ENCODE results near the gene CGRRF1. TPM values are rescaled to one million over a fixed set of nuclear protein-coding genes. Genes with fewer than 3 reads are reported as not detected.

CGRRF1 gene
- polyA plus RNA-seq, 1 donor from 2014 or later = 24.0 TPM

- peaks cover 2% of the 10 kb centered on the region for H3K27me3 Mint-ChIP-seq
- H3K36me3 Mint-ChIP-seq = peaks cover 9% of the 10 kb centered on the region
- peaks cover 13 to 31% (median 26%) of the 10 kb centered on the region in 3 donors for H3K4me1 Mint-ChIP-seq
- H3K9me3 Mint-ChIP-seq = peaks cover 2 to 6% (median 2%) of the 10 kb centered on the region in 3 donors
- H3K4me3 Mint-ChIP-seq = peak overlapping the region; percentile 99 to 100 (median 100)
- peak overlapping the region; percentile 90 to 100 (median 99) for H3K27ac Mint-ChIP-seq
These were observed 58.2 kb downstream of the CGRRF1 start for GRCh38 chr14:54567639-54568561.

GRCh38 chr14:54568821-54569595 is 59.3 kb downstream of the CGRRF1 start:
- Mint-ChIP-seq H3K27me3 (peaks cover 2% of the 10 kb centered on the region), H3K27ac (peak overlapping the region in 1 of 3 donors; percentile 90), H3K4me3 (peak overlapping the region; percentile 93 to 100 (median 100)), H3K4me1 (peaks cover 15 to 30% (median 25%) of the 10 kb centered on the region in 3 donors), H3K9me3 (peaks cover 2 to 6% (median 2%) of the 10 kb centered on the region in 3 donors), H3K36me3 (peaks cover 11% of the 10 kb centered on the region)

- Mint-ChIP-seq H3K4me1 (peaks cover 11 to 20% (median 19%) of the 10 kb centered on the region in 3 donors), H3K27me3 (peaks cover 2% of the 10 kb centered on the region), H3K4me3 (peak overlapping the region in 3 of 4 donors; percentile 60 to 100 (median 61)), H3K27ac (peak overlapping the region in 1 of 3 donors; percentile 56), H3K36me3 (peaks cover 11% of the 10 kb centered on the region), H3K9me3 (peaks cover 2 to 6% (median 2%) of the 10 kb centered on the region in 3 donors)
These were observed 60.3 kb downstream of the CGRRF1 start for GRCh38 chr14:54570047-54570446.

GRCh38 chr14:54570631-54571415 is 61.1 kb downstream of the CGRRF1 start:
- Mint-ChIP-seq H3K27me3 (peaks cover 2% of the 10 kb centered on the region), H3K27ac (peak overlapping the region in 1 of 3 donors; percentile 56), H3K36me3 (peaks cover 11% of the 10 kb centered on the region), H3K9me3 (peaks cover 2 to 6% (median 2%) of the 10 kb centered on the region in 3 donors), H3K4me3 (peak overlapping the region in 1 of 4 donors; percentile 100), H3K4me1 (peaks cover 11 to 20% (median 19%) of the 10 kb centered on the region in 3 donors)

GRCh38 chr14:54572316-54572715 is 62.6 kb downstream of the CGRRF1 start:
- Mint-ChIP-seq H3K36me3 (peaks cover 12% of the 10 kb centered on the region), H3K9me3 (peaks cover 2 to 6% (median 2%) of the 10 kb centered on the region in 3 donors), H3K4me3 (no peak overlapping the region), H3K4me1 (peaks cover 11 to 26% (median 25%) of the 10 kb centered on the region in 3 donors), H3K27me3 (peaks cover 2% of the 10 kb centered on the region), H3K27ac (no peak overlapping the region)

GRCh38 chr14:54574528-54574927 is 64.8 kb downstream of the CGRRF1 start:
- peaks cover 2 to 6% (median 2%) of the 10 kb centered on the region in 3 donors for H3K9me3 Mint-ChIP-seq
- peaks cover 6 to 17% (median 16%) of the 10 kb centered on the region in 3 donors for H3K4me1 Mint-ChIP-seq
- peaks cover 10% of the 10 kb centered on the region for H3K36me3 Mint-ChIP-seq
- no peak overlapping the region for H3K4me3 Mint-ChIP-seq
- H3K27ac Mint-ChIP-seq = peak overlapping the region in 1 of 3 donors; percentile 61
- H3K27me3 Mint-ChIP-seq = peaks cover 2% of the 10 kb centered on the region

GRCh38 chr14:54577494-54577893 is 67.8 kb downstream of the CGRRF1 start:
- H3K4me3 Mint-ChIP-seq = no peak overlapping the region

GRCh38 chr14:54577977-54578376 is 68.3 kb downstream of the CGRRF1 start:
- H3K4me1 Mint-ChIP-seq = peaks cover 4 to 16% (median 12%) of the 10 kb centered on the region in 3 donors
- peaks cover 3% of the 10 kb centered on the region for H3K36me3 Mint-ChIP-seq
- H3K4me3 Mint-ChIP-seq = no peak overlapping the region
- H3K9me3 Mint-ChIP-seq = no peaks in the 10 kb centered on the region
- H3K27me3 Mint-ChIP-seq = no peaks in the 10 kb centered on the region
- no peak overlapping the region for H3K27ac Mint-ChIP-seq

More at GRCh38 chr14:54577494-54577893, 67.8 kb downstream of the CGRRF1 start:
- Mint-ChIP-seq H3K4me1 (peaks cover 4 to 16% (median 12%) of the 10 kb centered on the region in 3 donors), H3K36me3 (peaks cover 3% of the 10 kb centered on the region), H3K9me3 (no peaks in the 10 kb centered on the region), H3K27me3 (no peaks in the 10 kb centered on the region), H3K27ac (no peak overlapping the region)

GRCh38 chr14:54579621-54580020 is 69.9 kb downstream of the CGRRF1 start:
- no peaks in the 10 kb centered on the region for H3K27me3 Mint-ChIP-seq
- peaks cover 1% of the 10 kb centered on the region for H3K36me3 Mint-ChIP-seq
- H3K4me1 Mint-ChIP-seq = peaks cover 2 to 17% (median 16%) of the 10 kb centered on the region in 3 donors
- no peak overlapping the region for H3K4me3 Mint-ChIP-seq
- no peak overlapping the region for H3K27ac Mint-ChIP-seq
- H3K9me3 Mint-ChIP-seq = no peaks in the 10 kb centered on the region

- H3K36me3 Mint-ChIP-seq = peaks cover 1% of the 10 kb centered on the region
- H3K4me1 Mint-ChIP-seq = peaks cover 2 to 16% (median 16%) of the 10 kb centered on the region in 3 donors
- H3K27ac Mint-ChIP-seq = peak overlapping the region in 1 of 3 donors; percentile 6
- no peaks in the 10 kb centered on the region for H3K27me3 Mint-ChIP-seq
- H3K4me3 Mint-ChIP-seq = no peak overlapping the region
- no peaks in the 10 kb centered on the region for H3K9me3 Mint-ChIP-seq
These were observed 71.2 kb downstream of the CGRRF1 start for GRCh38 chr14:54580933-54581332.

- Mint-ChIP-seq H3K4me1 (peaks cover 2 to 18% (median 11%) of the 10 kb centered on the region in 3 donors), H3K27me3 (no peaks in the 10 kb centered on the region), H3K36me3 (peaks cover 3% of the 10 kb centered on the region), H3K9me3 (no peaks in the 10 kb centered on the region), H3K4me3 (no peak overlapping the region), H3K27ac (no peak overlapping the region)
These were observed 72.6 kb downstream of the CGRRF1 start for GRCh38 chr14:54582334-54582733.

GRCh38 chr14:54584097-54584496 is 74.4 kb downstream of the CGRRF1 start:
- Mint-ChIP-seq H3K4me3 (no peak overlapping the region), H3K9me3 (no peaks in the 10 kb centered on the region), H3K27me3 (no peaks in the 10 kb centered on the region), H3K27ac (no peak overlapping the region), H3K4me1 (peaks cover 0 to 18% (median 15%) of the 10 kb centered on the region in 3 donors), H3K36me3 (peaks cover 3% of the 10 kb centered on the region)

- Mint-ChIP-seq H3K4me3 (no peak overlapping the region), H3K27me3 (no peaks in the 10 kb centered on the region), H3K9me3 (no peaks in the 10 kb centered on the region), H3K4me1 (peaks cover 0 to 17% (median 15%) of the 10 kb centered on the region in 3 donors), H3K36me3 (peaks cover 5% of the 10 kb centered on the region), H3K27ac (no peak overlapping the region)
These were observed 75.5 kb downstream of the CGRRF1 start for GRCh38 chr14:54585214-54585613.
